ENCODE data around the gene GPRIN3. TPM values are rescaled to one million over a fixed set of nuclear protein-coding genes. Genes with fewer than 3 reads are reported as not detected.
A peak's percentile ranks its signal among the peaks of the same experiment; 100 is the strongest.
"Not testable (repeated sequence)": the region's sequence is repeated elsewhere in the genome, so short reads cannot be mapped to it uniquely, and the experiment has no call there.

The GPRIN3 gene
- polyA plus RNA-seq, 1 donor (not counting 4 experiments of a cell fraction or from before 2014, with no cell fraction given): not detected

- no peak overlapping the region for H3K4me2 ChIP-seq (ENCODE audit: control insufficient read depth, extremely low read depth, insufficient read depth, low read depth, low read length)
- no peaks in the 10 kb centered on the region for H3K4me1 ChIP-seq (ENCODE audit: control insufficient read depth, extremely low read depth, insufficient read depth, low read length)
- H3K9me3 ChIP-seq (ENCODE audit: control insufficient read depth, low read depth, low read length): no peaks in the 10 kb centered on the region
- dilution Hi-C loops (cut with MboI; ENCODE audit: extremely low pct_ligation_motif_present, low sequenced_read_pairs): no loop called here
- TF ChIP-seq, protein P1, sequence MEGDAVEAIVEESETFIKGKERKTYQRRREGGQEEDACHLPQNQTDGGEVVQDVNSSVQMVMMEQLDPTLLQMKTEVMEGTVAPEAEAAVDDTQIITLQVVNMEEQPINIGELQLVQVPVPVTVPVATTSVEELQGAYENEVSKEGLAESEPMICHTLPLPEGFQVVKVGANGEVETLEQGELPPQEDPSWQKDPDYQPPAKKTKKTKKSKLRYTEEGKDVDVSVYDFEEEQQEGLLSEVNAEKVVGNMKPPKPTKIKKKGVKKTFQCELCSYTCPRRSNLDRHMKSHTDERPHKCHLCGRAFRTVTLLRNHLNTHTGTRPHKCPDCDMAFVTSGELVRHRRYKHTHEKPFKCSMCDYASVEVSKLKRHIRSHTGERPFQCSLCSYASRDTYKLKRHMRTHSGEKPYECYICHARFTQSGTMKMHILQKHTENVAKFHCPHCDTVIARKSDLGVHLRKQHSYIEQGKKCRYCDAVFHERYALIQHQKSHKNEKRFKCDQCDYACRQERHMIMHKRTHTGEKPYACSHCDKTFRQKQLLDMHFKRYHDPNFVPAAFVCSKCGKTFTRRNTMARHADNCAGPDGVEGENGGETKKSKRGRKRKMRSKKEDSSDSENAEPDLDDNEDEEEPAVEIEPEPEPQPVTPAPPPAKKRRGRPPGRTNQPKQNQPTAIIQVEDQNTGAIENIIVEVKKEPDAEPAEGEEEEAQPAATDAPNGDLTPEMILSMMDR (optimal IDR thresholded peaks at IDR 0.05 in 1 of 3, IDR thresholded peaks at IDR 0.05 in 1 of 3, conservative IDR thresholded peaks at IDR 0.05 in 1 of 3; ENCODE audit: extremely low read depth in 1 of 3, insufficient read depth in 2 of 3, low read length in 3 of 3): no peak
- no peak for TF ChIP-seq EZH2 (IDR thresholded peaks at IDR 0.05; ENCODE audit: low read length)
- no peaks in the 10 kb centered on the region for H3K9me1 ChIP-seq (ENCODE audit: control insufficient read depth, extremely low read depth, insufficient read depth, low read length)
- H3K27ac ChIP-seq (ENCODE audit: control insufficient read depth, insufficient read depth, low read length): no peak overlapping the region
- no peak overlapping the region for H3K4me3 ChIP-seq (ENCODE audit: control insufficient read depth in 2 of 3, extremely low read depth in 1 of 3, insufficient read depth in 2 of 3, low read depth in 1 of 3, low read length in 3 of 3)
- H3K36me3 ChIP-seq (ENCODE audit: control insufficient read depth in 2 of 2, extremely low read depth in 1 of 2, insufficient read depth in 2 of 2, low read length in 2 of 2): no peaks in the 10 kb centered on the region
- no peaks in the 10 kb centered on the region for H4K20me1 ChIP-seq (ENCODE audit: control insufficient read depth, extremely low read depth, insufficient read depth, low read length)
- peaks cover 22% of the 10 kb centered on the region for H3K27me3 ChIP-seq (ENCODE audit: control insufficient read depth, extremely low read depth, insufficient read depth, low read length)
- no peaks in the 10 kb centered on the region for H3K79me2 ChIP-seq (ENCODE audit: control insufficient read depth, insufficient read depth, low read length)
- DNase-seq (ENCODE audit: low read depth, low spot score): no peak
- no peak overlapping the region for H3K9ac ChIP-seq (ENCODE audit: control insufficient read depth, extremely low read depth, insufficient read depth, low read length)
- no peak for FAIRE-seq
- H2AFZ ChIP-seq (ENCODE audit: control insufficient read depth, low read length): no peak overlapping the region
Measured at GRCh38 chr4:89311433-89311832, 3.8 kb upstream of the GPRIN3 start.

GRCh38 chr4:89309154-89309553 lies 1.6 kb upstream of the GPRIN3 start:
- H3K36me3 ChIP-seq (ENCODE audit: control insufficient read depth in 2 of 2, extremely low read depth in 1 of 2, insufficient read depth in 2 of 2, low read length in 2 of 2); H3K4me2 ChIP-seq (ENCODE audit: control insufficient read depth, extremely low read depth, insufficient read depth, low read depth, low read length); H3K27ac ChIP-seq (ENCODE audit: control insufficient read depth, insufficient read depth, low read length); H3K9me1 ChIP-seq (ENCODE audit: control insufficient read depth, extremely low read depth, insufficient read depth, low read length); H3K4me3 ChIP-seq (ENCODE audit: control insufficient read depth in 2 of 3, extremely low read depth in 1 of 3, insufficient read depth in 2 of 3, low read depth in 1 of 3, low read length in 3 of 3); FAIRE-seq; H3K9me3 ChIP-seq (ENCODE audit: control insufficient read depth, low read depth, low read length); H3K79me2 ChIP-seq (ENCODE audit: control insufficient read depth, insufficient read depth, low read length); dilution Hi-C loops (cut with MboI; ENCODE audit: extremely low pct_ligation_motif_present, low sequenced_read_pairs); H3K4me1 ChIP-seq (ENCODE audit: control insufficient read depth, extremely low read depth, insufficient read depth, low read length); H3K9ac ChIP-seq (ENCODE audit: control insufficient read depth, extremely low read depth, insufficient read depth, low read length); H4K20me1 ChIP-seq (ENCODE audit: control insufficient read depth, extremely low read depth, insufficient read depth, low read length); DNase-seq (ENCODE audit: low read depth, low spot score); H2AFZ ChIP-seq (ENCODE audit: control insufficient read depth, low read length): not testable (repeated sequence)
- peaks cover 24% of the 10 kb centered on the region for H3K27me3 ChIP-seq (ENCODE audit: control insufficient read depth, extremely low read depth, insufficient read depth, low read length)

DNA sequence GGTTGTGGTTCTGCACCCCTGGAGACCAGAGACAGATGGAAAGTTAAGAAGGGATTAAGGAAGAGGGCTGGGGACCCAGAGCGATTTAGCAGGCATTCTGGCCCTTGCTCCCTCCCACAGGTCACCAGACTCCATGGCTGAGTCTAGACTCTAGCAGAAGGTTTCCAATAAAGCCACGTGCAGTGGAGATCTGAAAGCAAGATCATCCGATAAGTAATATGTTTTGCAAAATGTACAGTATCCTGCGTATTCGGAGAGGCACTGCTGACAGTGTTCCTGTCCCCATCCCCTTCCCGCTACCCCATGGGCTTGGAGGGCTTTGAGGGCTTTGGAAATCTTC lies 531 bp upstream of the GPRIN3 start:
- FAIRE-seq (no peak), DNase-seq (ENCODE audit: low read depth, low spot score) (no peak)
- Histone ChIP-seq H3K9ac (ENCODE audit: control insufficient read depth, extremely low read depth, insufficient read depth, low read length) (no peak overlapping the region), H3K4me1 (ENCODE audit: control insufficient read depth, extremely low read depth, insufficient read depth, low read length) (no peaks in the 10 kb centered on the region), H3K4me2 (ENCODE audit: control insufficient read depth, extremely low read depth, insufficient read depth, low read depth, low read length) (peak overlapping the region; percentile 72), H3K27ac (ENCODE audit: control insufficient read depth, insufficient read depth, low read length) (no peak overlapping the region), H4K20me1 (ENCODE audit: control insufficient read depth, extremely low read depth, insufficient read depth, low read length) (no peaks in the 10 kb centered on the region), H3K79me2 (ENCODE audit: control insufficient read depth, insufficient read depth, low read length) (no peaks in the 10 kb centered on the region), H2AFZ (ENCODE audit: control insufficient read depth, low read length) (no peak overlapping the region), H3K4me3 (ENCODE audit: control insufficient read depth in 2 of 3, extremely low read depth in 1 of 3, insufficient read depth in 2 of 3, low read depth in 1 of 3, low read length in 3 of 3) (peak overlapping the region in 1 of 3 experiments; percentile 51), H3K9me3 (ENCODE audit: control insufficient read depth, low read depth, low read length) (no peaks in the 10 kb centered on the region), H3K36me3 (ENCODE audit: control insufficient read depth in 2 of 2, extremely low read depth in 1 of 2, insufficient read depth in 2 of 2, low read length in 2 of 2) (no peaks in the 10 kb centered on the region), H3K27me3 (ENCODE audit: control insufficient read depth, extremely low read depth, insufficient read depth, low read length) (peaks cover 24% of the 10 kb centered on the region), H3K9me1 (ENCODE audit: control insufficient read depth, extremely low read depth, insufficient read depth, low read length) (no peaks in the 10 kb centered on the region)
- dilution Hi-C loops (cut with MboI; ENCODE audit: extremely low pct_ligation_motif_present, low sequenced_read_pairs): no loop called here
- TF ChIP-seq EZH2 (IDR thresholded peaks at IDR 0.05; ENCODE audit: low read length): no peak
- TF ChIP-seq, protein P1 (optimal IDR thresholded peaks at IDR 0.05 in 1 of 3, IDR thresholded peaks at IDR 0.05 in 1 of 3, conservative IDR thresholded peaks at IDR 0.05 in 1 of 3; ENCODE audit: extremely low read depth in 1 of 3, insufficient read depth in 2 of 3, low read length in 3 of 3): no peak

Measured in keratinocyte (primary cell).